Hepatocyte (in vitro differentiated cells): ENCODE data around the gene ZBTB16. TPM values are rescaled to one million over a fixed set of nuclear protein-coding genes. Genes with fewer than 3 reads are reported as not detected.

Source experiments
- DNase-seq: peaks from one replicate; pipeline ENCODE4 v3.0.0-alpha.2; 2016; ENCODE audit warnings: low spot score
- H2AFZ ChIP-seq: fragments of 200-600 bp; sonication (generic); 2 replicates; pipeline ENCODE4 v1.6.0; 2016; ENCODE audit warnings: antibody characterized with exemption, mild to moderate bottlenecking
- H3K27ac ChIP-seq: fragments of 200-600 bp; sonication (generic); 2 replicates; pipeline ENCODE4 v1.5.1; 2016; ENCODE audit warnings: mild to moderate bottlenecking
- H3K27me3 ChIP-seq: fragments of 200-600 bp; sonication (generic); 2 replicates; pipeline ENCODE4 v1.6.1; 2016
- H3K36me3 ChIP-seq: fragments of 200-600 bp; sonication (generic); replicated peaks from 2 replicates; pipeline ENCODE4 v1.5.1; 2016; ENCODE audit warnings: low read depth; ENCODE audit not compliant: insufficient read depth
- H3K4me1 ChIP-seq: fragments of 200-600 bp; sonication (generic); 2 replicates; pipeline ENCODE4 v1.5.1; 2016; ENCODE audit warnings: mild to moderate bottlenecking, moderate library complexity; ENCODE audit not compliant: insufficient read depth
- H3K4me2 ChIP-seq: fragments of 200-600 bp; sonication (generic); 2 replicates; pipeline ENCODE4 v1.6.0; 2016
- H3K4me3 ChIP-seq: fragments of 200-600 bp; sonication (generic); 2 replicates; pipeline ENCODE4 v1.5.1; 2016; ENCODE audit warnings: mild to moderate bottlenecking
- H3K79me2 ChIP-seq: fragments of 200-600 bp; sonication (generic); 2 replicates; pipeline ENCODE4 v1.6.0; 2017; ENCODE audit warnings: mild to moderate bottlenecking
- H3K9me2 ChIP-seq: fragments of 200-600 bp; sonication (generic); replicated peaks from 2 replicates; pipeline ENCODE4 v1.6.0; 2017; ENCODE audit warnings: mild to moderate bottlenecking; ENCODE audit not compliant: insufficient read depth
- H3K9me3 ChIP-seq: fragments of 200-600 bp; sonication (generic); 2 replicates; pipeline ENCODE4 v1.5.1; 2016; ENCODE audit warnings: low read depth, mild to moderate bottlenecking
- H4K20me1 ChIP-seq: fragments of 200-600 bp; sonication (generic); 2 replicates; pipeline ENCODE4 v1.6.0; 2016; ENCODE audit warnings: mild to moderate bottlenecking; ENCODE audit not compliant: insufficient read depth, poor library complexity, severe bottlenecking
- EZH2 ChIP-seq: fragments of 200-600 bp; sonication (generic); IDR thresholded peaks from 2 replicates; pipeline ENCODE4 v1.6.1; 2016; ENCODE audit warnings: antibody characterized with exemption, mild to moderate bottlenecking, borderline replicate concordance
- EZH2phosphoT487 ChIP-seq: fragments of 200-600 bp; sonication (generic); IDR thresholded peaks from one replicate; pipeline ENCODE4 v1.6.1; 2018; ENCODE audit warnings: antibody characterized with exemption, mild to moderate bottlenecking, low read depth, moderate library complexity; ENCODE audit not compliant: unreplicated experiment, severe bottlenecking
- WGBS: methylation state at CpG from one replicate; pipeline ENCODE4 v1.1.6; 2016; ENCODE audit warnings: low lambda C conversion rate; ENCODE audit errors: missing lambda C conversion rate; 5-methylcytosine and 5-hydroxymethylcytosine counted together
- polyA plus RNA-seq: library from polyadenylated mRNA; unstranded; fragments of >200 nt; fragmentation: Nextera tagmentation; extraction: Ambion mirVana; gene quantifications from 2 replicates; pipeline ENCODE4 v1.2.1, GENCODE V29; 2016
- total RNA-seq: library from RNA; depleted of rRNA; stranded (reverse); fragments of >200 nt; gene quantifications from 2 replicates; pipeline ENCODE4 v1.2.3, GENCODE V29; 2014
- TF ChIP-seq, protein P1 (sequence below): fragments of 200-600 bp; sonication (generic); IDR thresholded peaks from 2 replicates; pipeline ENCODE4 v1.5.1; 2016; ENCODE audit warnings: antibody characterized with exemption, mild to moderate bottlenecking; ENCODE audit not compliant: poor library complexity

The ZBTB16 gene
- total and polyA plus RNA-seq, 2 experiments from 2014 or later, result 30.1 to 52.3 TPM

DNA sequence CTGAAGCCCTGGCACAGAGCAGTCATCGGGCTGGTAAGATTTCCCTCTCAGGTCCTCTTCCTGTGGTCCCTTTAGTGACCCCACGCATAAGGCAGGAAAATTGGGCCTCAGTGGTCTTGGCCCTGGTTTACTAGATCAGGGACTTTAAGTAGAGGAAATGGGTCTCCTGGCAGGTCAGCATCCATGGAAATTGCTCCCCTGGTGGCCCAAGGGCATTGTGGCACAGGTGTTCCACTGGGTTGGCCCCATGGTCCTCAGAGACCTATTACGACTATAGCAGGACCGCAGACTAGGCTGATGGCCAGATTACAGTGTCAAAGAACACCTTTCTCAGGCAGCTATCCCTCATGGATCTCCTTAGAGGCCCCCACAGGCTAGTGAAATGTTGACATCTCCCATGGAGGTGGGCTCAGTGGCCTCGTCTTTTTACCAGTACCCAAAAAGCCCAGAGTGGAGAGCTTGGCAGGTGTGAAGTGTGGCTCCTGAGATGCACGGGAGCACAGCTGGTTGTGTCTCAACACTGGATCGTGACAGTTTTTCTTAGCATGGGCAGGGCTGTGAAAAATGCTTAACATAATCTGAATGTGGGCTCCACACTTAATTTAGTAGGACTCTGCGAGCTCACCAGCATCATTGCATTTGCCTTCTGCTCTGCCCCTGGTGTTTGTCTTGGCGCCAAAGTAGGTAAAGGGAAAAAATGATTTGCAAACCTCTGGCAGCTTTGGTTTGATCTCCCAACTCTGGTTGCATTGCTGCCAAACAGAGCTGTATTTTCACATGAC lies 74.2 kb downstream of the ZBTB16 start:
- no peaks in the 10 kb centered on the region for H4K20me1 ChIP-seq
- no peak overlapping the region for H3K4me3 ChIP-seq
- no peaks in the 10 kb centered on the region for H3K27me3 ChIP-seq
- no peaks in the 10 kb centered on the region for H3K9me3 ChIP-seq
- no peak overlapping the region for H2AFZ ChIP-seq
- TF ChIP-seq EZH2phosphoT487, result no peak
- no peak for TF ChIP-seq EZH2
- TF ChIP-seq, protein P1, sequence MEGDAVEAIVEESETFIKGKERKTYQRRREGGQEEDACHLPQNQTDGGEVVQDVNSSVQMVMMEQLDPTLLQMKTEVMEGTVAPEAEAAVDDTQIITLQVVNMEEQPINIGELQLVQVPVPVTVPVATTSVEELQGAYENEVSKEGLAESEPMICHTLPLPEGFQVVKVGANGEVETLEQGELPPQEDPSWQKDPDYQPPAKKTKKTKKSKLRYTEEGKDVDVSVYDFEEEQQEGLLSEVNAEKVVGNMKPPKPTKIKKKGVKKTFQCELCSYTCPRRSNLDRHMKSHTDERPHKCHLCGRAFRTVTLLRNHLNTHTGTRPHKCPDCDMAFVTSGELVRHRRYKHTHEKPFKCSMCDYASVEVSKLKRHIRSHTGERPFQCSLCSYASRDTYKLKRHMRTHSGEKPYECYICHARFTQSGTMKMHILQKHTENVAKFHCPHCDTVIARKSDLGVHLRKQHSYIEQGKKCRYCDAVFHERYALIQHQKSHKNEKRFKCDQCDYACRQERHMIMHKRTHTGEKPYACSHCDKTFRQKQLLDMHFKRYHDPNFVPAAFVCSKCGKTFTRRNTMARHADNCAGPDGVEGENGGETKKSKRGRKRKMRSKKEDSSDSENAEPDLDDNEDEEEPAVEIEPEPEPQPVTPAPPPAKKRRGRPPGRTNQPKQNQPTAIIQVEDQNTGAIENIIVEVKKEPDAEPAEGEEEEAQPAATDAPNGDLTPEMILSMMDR, result no peak
- H3K4me2 ChIP-seq, result no peak overlapping the region
- H3K4me1 ChIP-seq, result peaks cover 55% of the 10 kb centered on the region
- 92% methylated on average over 9 of the region's 9 CpGs for WGBS
- no peak for DNase-seq
- H3K9me2 ChIP-seq, result no peaks in the 10 kb centered on the region
- no peaks in the 10 kb centered on the region for H3K36me3 ChIP-seq
- peaks cover 80% of the 10 kb centered on the region for H3K79me2 ChIP-seq
- peak overlapping the region; percentile 13 for H3K27ac ChIP-seq

DNA sequence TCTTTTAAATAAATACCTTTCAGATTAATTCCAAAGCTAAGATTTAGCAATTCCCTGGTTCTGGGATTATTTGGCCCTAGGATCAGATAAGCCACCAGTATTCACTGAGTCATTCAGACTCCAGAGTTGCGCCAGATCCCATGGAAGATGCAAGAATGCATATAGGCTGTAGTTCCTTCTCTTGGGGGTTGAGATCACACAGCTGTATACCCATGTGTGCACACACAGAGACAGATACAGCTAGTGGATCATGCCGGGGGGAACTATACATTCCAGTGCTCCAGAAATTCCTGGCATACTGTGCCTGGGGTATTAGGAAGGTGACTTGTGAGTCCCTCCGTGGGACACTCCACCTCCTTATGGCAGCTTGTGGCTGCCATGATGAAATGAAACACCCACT lies 75.4 kb downstream of the ZBTB16 start:
- Histone ChIP-seq H3K9me3 (no peaks in the 10 kb centered on the region), H3K27ac (peak overlapping the region; percentile 76), H3K4me2 (no peak overlapping the region), H2AFZ (no peak overlapping the region), H3K4me1 (peaks cover 55% of the 10 kb centered on the region), H3K4me3 (no peak overlapping the region), H3K27me3 (no peaks in the 10 kb centered on the region), H3K9me2 (no peaks in the 10 kb centered on the region), H3K79me2 (peaks cover 77% of the 10 kb centered on the region), H4K20me1 (no peaks in the 10 kb centered on the region), H3K36me3 (no peaks in the 10 kb centered on the region)
- peak; percentile 57 for DNase-seq
- TF ChIP-seq, protein P1, result no peak
- no peak for TF ChIP-seq EZH2phosphoT487
- TF ChIP-seq EZH2, result no peak
- WGBS, result 61% methylated on average over 3 of the region's 3 CpGs

DNA sequence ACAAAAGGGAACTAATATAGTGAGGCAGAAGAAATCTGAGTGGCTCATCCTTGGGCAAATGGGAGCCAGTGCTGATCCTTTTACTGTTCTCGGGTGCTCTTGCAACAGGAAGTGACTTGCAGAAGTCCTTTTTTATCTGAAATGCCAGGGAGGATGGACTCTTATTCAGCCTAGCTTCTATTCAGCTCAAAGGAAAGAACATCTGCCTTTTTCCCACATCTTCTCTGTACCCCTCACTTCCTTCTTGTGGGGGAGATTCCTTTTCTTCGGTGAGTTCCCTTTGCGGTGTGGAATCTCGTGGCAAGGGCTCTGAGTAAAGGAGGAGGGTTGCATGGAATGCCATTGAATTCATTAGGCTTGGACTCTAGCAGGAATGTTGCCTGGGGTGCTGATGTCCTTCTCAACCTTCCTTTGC lies 76.2 kb downstream of the ZBTB16 start:
- DNase-seq, result no peak
- H3K4me2 ChIP-seq, result no peak overlapping the region
- H3K27me3 ChIP-seq, result no peaks in the 10 kb centered on the region
- H3K4me1 ChIP-seq, result peaks cover 54% of the 10 kb centered on the region
- TF ChIP-seq EZH2 (no peak), EZH2phosphoT487 (no peak)
- TF ChIP-seq, protein P1, result no peak
- H4K20me1 ChIP-seq, result no peaks in the 10 kb centered on the region
- no peaks in the 10 kb centered on the region for H3K9me2 ChIP-seq
- no peak overlapping the region for H2AFZ ChIP-seq
- H3K79me2 ChIP-seq, result peaks cover 77% of the 10 kb centered on the region
- H3K9me3 ChIP-seq, result no peaks in the 10 kb centered on the region
- H3K36me3 ChIP-seq, result no peaks in the 10 kb centered on the region
- no peak overlapping the region for H3K4me3 ChIP-seq
- WGBS, result 51% methylated on average over 4 of the region's 4 CpGs
- H3K27ac ChIP-seq, result peak overlapping the region; percentile 76
